ENCODE data around the gene TIMP4.

GRCh38 chr3:12180631-12181030 lies 21.9 kb upstream of the TIMP4 start:
- TF ChIP-seq POLR2A (IDR thresholded peaks at IDR 0.05) = no peak
- TF ChIP-seq CTCF (IDR thresholded peaks at IDR 0.05) = no peak

Measured in adrenal gland (tissue), 5 donors.